Measurements from ENCODE around the gene TMEM255B. TPM values are rescaled to one million over a fixed set of nuclear protein-coding genes. Genes with fewer than 3 reads are reported as not detected.

TMEM255B gene
- total RNA-seq, 1 experiment from 2014 or later = not detected

- Mint-ChIP-seq H3K9me3 (ENCODE audit: low read depth, unreplicated experiment) (no peaks in the 10 kb centered on the region), H3K36me3 (ENCODE audit: insufficient read depth, unreplicated experiment) (no peaks in the 10 kb centered on the region), H3K27ac (ENCODE audit: unreplicated experiment) (no peak overlapping the region), H3K4me3 (ENCODE audit: low read depth, unreplicated experiment) (no peak overlapping the region), H3K27me3 (ENCODE audit: unreplicated experiment) (peaks cover 13% of the 10 kb centered on the region), H3K4me1 (ENCODE audit: low read depth, unreplicated experiment) (no peaks in the 10 kb centered on the region)
- no TSS peak for BruUV-seq (replicated peaks)
- DNase-seq = no peak
- CTCF ChIA-PET = no interaction called here
- intact Hi-C loops (cut with micrococcal nuclease; ENCODE audit: unreplicated experiment) = no loop called here
- TF ChIP-seq, protein P1, sequence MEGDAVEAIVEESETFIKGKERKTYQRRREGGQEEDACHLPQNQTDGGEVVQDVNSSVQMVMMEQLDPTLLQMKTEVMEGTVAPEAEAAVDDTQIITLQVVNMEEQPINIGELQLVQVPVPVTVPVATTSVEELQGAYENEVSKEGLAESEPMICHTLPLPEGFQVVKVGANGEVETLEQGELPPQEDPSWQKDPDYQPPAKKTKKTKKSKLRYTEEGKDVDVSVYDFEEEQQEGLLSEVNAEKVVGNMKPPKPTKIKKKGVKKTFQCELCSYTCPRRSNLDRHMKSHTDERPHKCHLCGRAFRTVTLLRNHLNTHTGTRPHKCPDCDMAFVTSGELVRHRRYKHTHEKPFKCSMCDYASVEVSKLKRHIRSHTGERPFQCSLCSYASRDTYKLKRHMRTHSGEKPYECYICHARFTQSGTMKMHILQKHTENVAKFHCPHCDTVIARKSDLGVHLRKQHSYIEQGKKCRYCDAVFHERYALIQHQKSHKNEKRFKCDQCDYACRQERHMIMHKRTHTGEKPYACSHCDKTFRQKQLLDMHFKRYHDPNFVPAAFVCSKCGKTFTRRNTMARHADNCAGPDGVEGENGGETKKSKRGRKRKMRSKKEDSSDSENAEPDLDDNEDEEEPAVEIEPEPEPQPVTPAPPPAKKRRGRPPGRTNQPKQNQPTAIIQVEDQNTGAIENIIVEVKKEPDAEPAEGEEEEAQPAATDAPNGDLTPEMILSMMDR (IDR thresholded peaks at IDR 0.05; ENCODE audit: unreplicated experiment) = no peak
Observed at GRCh38 chr13:113777311-113778260, 18.6 kb downstream of the TMEM255B start.

GRCh38 chr13:113781571-113781970 is 22.5 kb downstream of the TMEM255B start:
- intact Hi-C loops (cut with micrococcal nuclease; ENCODE audit: unreplicated experiment) = no loop called here
- CTCF ChIA-PET = no interaction called here
- Mint-ChIP-seq H3K27me3 (ENCODE audit: unreplicated experiment) (peaks cover 20% of the 10 kb centered on the region), H3K4me3 (ENCODE audit: low read depth, unreplicated experiment) (no peak overlapping the region), H3K36me3 (ENCODE audit: insufficient read depth, unreplicated experiment) (no peaks in the 10 kb centered on the region), H3K4me1 (ENCODE audit: low read depth, unreplicated experiment) (no peaks in the 10 kb centered on the region), H3K9me3 (ENCODE audit: low read depth, unreplicated experiment) (peaks cover 2% of the 10 kb centered on the region), H3K27ac (ENCODE audit: unreplicated experiment) (no peak overlapping the region)
- TF ChIP-seq, protein P1 (IDR thresholded peaks at IDR 0.05; ENCODE audit: unreplicated experiment) = no peak
- BruUV-seq (replicated peaks) = no TSS peak
- DNase-seq = no peak

GRCh38 chr13:113782472-113782871 is 23.4 kb downstream of the TMEM255B start:
- CTCF ChIA-PET = no interaction called here
- no peak for DNase-seq
- H3K9me3 Mint-ChIP-seq (ENCODE audit: low read depth, unreplicated experiment) = peaks cover 2% of the 10 kb centered on the region
- intact Hi-C loops (cut with micrococcal nuclease; ENCODE audit: unreplicated experiment) = no loop called here
- no peak overlapping the region for H3K27ac Mint-ChIP-seq (ENCODE audit: unreplicated experiment)
- no peaks in the 10 kb centered on the region for H3K36me3 Mint-ChIP-seq (ENCODE audit: insufficient read depth, unreplicated experiment)
- no peaks in the 10 kb centered on the region for H3K4me1 Mint-ChIP-seq (ENCODE audit: low read depth, unreplicated experiment)
- BruUV-seq (replicated peaks) = no TSS peak
- peaks cover 20% of the 10 kb centered on the region for H3K27me3 Mint-ChIP-seq (ENCODE audit: unreplicated experiment)
- TF ChIP-seq, protein P1 (IDR thresholded peaks at IDR 0.05; ENCODE audit: unreplicated experiment) = no peak
- H3K4me3 Mint-ChIP-seq (ENCODE audit: low read depth, unreplicated experiment) = no peak overlapping the region

DNA sequence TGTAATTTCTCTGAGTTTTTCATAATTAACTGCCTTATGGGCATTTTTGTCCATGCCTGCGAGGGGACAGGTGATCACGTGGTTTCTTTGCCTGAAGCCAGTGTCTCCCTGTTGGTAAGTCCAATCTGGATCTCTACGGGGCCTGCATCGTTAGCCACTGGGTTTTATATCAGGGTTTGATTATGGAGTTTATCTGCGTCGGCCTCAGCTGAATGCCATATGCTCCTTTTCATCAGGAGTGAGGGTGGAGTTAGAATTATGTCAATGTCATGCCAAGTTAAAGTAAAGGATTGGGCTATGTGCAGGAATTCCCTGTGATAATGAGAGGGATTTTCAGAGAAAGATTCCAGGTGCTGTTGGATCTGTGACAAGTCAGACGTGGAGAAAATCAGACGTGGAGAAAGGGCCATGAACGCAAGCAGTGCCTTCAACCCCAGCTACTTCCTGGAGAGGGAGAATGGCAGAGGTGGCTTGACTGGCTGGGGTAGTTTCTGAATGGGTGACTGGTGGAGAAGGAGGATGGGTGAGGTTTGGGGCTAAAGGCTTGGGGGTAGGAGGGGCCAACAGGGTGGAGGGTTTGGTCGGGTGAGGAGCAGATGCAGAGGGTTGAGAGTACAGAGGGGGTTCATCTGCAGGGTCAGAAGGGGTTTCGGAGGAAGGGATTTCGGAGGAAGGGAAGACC is 24.3 kb downstream of the TMEM255B start:
- Mint-ChIP-seq H3K27ac (ENCODE audit: unreplicated experiment) (no peak overlapping the region), H3K36me3 (ENCODE audit: insufficient read depth, unreplicated experiment) (no peaks in the 10 kb centered on the region), H3K4me3 (ENCODE audit: low read depth, unreplicated experiment) (no peak overlapping the region), H3K27me3 (ENCODE audit: unreplicated experiment) (peaks cover 19% of the 10 kb centered on the region), H3K9me3 (ENCODE audit: low read depth, unreplicated experiment) (peaks cover 2% of the 10 kb centered on the region), H3K4me1 (ENCODE audit: low read depth, unreplicated experiment) (no peaks in the 10 kb centered on the region)
- DNase-seq = no peak
- intact Hi-C loops (cut with micrococcal nuclease; ENCODE audit: unreplicated experiment) = no loop called here
- BruUV-seq (replicated peaks) = no TSS peak
- CTCF ChIA-PET = no interaction called here
- TF ChIP-seq, protein P1 (IDR thresholded peaks at IDR 0.05; ENCODE audit: unreplicated experiment) = no peak
